Right lobe of liver (tissue), 4 donors: ENCODE data around the gene CENPH.

Source experiments
- POLR2A ChIP-seq: fragments of 450-650 bp; IDR thresholded peaks from one replicate; pipeline ENCODE4 v1.6.1; 2017; ENCODE audit warnings: antibody characterized with exemption, mild to moderate bottlenecking
- TF ChIP-seq, protein P1 (sequence below), 4 donors: fragments of 200-600 bp in 3 of 4; fragments of 450-650 bp in 1 of 4; IDR thresholded peaks; one replicate each; pipeline versions ENCODE4 v1.5.1 to v1.8.0; 2016 to 2022; ENCODE audit warnings: antibody characterized with exemption in 4 of 4, mild to moderate bottlenecking in 2 of 4
- donor health status: DM: no; HTN: no; CAD: no.
- donor health status: DM: no; HTN: no; CAD: no.
- donor health status: DM: no; HTN: yes; CAD: no.

DNA sequence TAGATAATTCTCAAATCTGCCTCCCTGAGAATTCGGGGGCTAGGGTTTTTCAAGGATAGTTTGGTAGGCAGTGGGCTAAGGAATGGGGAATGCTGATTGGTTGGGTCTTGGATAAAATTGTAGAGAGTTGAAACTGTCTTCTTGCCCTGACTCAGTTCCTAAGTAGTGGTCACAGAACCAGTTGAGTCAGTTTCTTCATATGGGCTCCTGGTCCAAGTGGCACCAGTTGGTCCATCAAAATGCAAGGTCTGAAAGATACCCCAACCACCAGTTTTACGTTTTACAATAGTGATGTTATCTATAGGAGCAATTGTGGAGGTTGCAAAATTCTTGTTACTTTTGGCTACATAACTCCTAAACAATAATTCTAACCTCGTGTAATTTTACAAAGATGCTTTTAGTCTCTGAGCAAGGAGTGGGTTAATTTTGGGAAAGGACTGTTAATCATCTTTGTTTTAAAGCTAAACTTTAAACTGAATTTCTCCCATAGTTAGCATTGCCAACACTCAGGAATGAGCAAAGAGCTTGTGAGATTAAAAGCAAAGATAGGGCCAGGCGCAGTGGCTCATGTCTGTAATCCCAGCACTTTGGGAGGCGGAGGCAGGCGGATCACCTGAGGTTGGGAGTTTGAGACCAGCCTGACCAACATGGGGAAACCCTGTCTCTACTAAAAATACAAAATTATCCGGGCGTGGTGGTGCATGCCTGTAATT is 53.0 kb downstream of the CENPH start:
- TF ChIP-seq, protein P1, sequence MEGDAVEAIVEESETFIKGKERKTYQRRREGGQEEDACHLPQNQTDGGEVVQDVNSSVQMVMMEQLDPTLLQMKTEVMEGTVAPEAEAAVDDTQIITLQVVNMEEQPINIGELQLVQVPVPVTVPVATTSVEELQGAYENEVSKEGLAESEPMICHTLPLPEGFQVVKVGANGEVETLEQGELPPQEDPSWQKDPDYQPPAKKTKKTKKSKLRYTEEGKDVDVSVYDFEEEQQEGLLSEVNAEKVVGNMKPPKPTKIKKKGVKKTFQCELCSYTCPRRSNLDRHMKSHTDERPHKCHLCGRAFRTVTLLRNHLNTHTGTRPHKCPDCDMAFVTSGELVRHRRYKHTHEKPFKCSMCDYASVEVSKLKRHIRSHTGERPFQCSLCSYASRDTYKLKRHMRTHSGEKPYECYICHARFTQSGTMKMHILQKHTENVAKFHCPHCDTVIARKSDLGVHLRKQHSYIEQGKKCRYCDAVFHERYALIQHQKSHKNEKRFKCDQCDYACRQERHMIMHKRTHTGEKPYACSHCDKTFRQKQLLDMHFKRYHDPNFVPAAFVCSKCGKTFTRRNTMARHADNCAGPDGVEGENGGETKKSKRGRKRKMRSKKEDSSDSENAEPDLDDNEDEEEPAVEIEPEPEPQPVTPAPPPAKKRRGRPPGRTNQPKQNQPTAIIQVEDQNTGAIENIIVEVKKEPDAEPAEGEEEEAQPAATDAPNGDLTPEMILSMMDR (IDR thresholded peaks at IDR 0.05): no peak
- no peak for TF ChIP-seq POLR2A
